Activated CD4-positive, alpha-beta T cell treated with anti-CD3 and anti-CD28 coated beads for 4 hours (primary cell): ENCODE measurements around the gene RGS11.
"Not testable (repeated sequence)": the region's sequence is repeated elsewhere in the genome, so short reads cannot be mapped to it uniquely, and the experiment has no call there.

Experiments used
- DNase-seq, 2 donors: peaks; one replicate each; pipeline ENCODE4 v3.0.0-alpha.2; 2020

The RGS11 gene

DNA sequence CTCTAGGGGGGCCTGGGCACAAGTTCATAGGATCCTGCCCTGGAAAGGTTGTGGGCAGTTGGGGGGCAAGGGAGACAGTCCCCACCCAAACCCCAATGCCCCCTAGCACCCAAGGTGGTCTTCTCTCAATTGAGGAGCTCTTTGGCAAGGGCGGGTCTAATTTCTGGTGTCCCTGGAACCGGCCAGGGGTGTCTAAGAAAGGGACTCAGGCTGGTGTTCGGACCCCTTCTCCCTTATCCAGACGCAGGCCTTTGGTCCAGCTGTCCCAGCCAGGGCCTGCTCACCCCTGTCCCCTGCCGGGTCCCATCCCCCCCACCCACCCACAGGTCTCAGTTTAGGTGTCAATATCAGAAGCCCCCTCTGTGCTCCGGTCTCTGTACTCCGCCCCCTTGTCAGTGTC, 3.8 kb upstream of the RGS11 start:
- no peak for DNase-seq

DNA sequence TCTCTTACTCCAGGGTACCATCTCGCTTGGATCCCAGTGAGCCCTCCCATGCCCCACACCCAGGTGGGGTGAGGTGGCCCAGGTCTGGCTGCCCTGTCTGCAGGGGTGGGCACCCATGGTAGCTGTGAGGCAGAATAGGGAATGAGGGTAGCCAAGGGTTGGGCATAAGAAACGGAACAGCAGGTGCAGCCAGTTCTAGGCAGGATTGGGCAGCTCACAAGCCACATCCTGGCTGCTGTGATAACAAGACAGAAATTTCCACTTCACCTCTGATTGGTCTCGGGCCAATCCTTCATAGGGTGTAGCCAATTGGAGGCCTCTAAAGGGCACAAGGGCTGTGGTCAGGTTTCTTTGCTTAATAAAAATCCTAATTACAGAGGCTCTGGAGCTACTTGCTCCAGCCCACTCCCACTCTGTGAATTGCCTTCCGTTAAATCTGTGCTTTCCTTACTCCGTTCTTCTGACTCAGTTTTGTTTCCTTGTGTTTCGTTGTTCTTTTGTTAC, 3.2 kb upstream of the RGS11 start:
- no peak for DNase-seq

DNA sequence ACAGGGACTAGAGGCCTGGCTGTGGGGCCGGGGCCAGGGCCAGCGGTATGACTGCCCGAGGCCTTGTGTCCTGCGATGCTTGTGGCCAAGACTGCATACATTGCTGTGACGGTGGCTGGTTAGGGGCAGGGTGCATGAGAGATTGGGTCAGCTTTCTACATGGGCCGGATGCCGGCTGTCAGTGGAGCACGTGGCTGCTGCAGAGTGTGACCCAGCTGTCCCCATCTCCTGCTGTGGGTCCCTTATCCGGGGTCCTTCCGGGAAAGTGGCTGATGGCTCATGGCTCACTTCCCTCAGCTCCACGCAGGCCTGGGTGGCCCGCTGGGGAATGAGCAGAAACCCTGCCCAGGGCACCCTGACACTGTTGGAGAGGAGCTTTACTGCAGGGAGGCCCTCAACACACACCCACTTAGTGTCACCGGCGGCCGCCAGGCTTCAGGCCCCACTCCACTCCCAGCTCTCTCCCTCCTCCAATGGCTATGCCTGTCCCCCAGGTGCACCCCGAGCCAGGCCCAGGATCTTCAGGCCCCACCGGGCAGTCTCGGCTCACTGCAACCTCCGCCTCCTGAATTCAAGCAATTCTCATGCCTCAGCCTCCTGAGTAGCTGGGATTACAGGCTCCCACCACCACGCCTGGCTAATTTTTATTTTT, 808 bp upstream of the RGS11 start:
- DNase-seq, result no peak

DNA sequence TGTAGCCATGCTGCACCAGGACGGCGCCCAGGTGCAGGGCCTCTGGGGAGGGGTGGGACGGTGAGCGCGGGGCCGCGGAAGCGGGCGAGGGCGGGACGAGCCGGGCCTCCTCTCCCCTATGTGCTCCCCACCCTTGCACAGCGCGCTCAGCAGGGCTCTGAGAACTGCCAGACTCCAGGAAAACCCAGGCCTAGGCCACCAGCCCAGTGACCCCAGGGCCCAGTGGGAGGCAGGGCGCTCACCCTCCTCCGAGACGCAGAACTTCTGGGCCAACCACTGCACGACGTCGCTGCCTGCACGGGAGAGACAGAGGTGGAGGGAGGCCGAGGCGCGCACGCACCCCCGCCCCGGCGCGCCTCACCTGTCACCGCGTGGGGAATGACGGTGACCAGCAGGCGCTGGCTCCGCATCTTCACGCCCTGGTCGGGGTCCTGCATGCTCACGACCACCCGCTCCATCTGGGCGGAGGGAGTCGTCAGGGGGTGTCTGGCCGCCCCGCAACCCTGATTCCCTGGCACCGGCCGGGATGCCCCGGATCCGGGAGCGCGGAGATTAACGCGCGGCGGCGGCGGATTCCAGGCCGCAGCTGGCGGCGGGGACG, 603 bp downstream of the RGS11 start:
- DNase-seq, result no peak

DNA sequence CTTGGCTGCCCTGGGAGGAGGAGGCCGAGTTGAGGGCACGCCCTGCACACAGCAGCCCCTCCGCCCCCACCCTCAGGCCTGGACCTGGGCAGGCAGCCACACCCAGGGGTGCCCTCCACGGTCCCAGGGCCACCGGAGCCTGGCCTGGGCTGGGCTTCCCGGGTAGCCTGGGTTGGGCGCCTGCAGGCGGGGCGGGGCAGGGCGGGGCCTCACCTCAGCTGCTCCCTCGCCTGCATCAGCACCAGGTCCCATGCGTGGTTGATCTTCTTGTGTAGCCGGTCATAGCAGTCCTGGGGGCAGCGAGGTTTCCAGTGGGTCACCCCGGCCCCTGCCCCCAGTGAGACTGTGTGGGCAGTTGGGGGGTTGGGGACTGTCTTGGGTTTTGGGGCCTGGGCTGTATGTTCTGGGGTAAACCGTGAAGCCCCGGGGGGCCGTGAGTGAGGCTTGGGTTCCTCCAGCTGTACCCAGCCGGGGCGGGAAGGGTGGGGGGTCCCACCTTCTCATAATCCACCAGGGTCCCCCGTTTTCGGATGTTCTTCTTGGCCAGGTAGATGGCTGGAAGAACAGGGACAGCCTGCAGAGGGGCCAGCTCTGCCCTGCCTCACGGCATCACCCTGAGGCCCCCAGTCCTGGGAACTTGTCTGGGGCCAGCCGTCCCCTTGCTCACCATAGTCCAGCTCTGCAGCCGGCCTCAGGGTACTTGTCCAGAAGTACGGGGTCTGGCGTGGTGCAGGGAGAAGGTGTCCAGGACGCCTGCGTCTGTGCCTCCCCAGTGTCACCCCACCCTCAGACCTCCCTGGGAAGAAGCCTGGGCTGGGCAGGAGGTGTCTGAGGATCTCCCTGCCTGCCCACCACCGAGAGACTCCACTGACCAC, 2.0 kb downstream of the RGS11 start:
- no peak for DNase-seq

DNA sequence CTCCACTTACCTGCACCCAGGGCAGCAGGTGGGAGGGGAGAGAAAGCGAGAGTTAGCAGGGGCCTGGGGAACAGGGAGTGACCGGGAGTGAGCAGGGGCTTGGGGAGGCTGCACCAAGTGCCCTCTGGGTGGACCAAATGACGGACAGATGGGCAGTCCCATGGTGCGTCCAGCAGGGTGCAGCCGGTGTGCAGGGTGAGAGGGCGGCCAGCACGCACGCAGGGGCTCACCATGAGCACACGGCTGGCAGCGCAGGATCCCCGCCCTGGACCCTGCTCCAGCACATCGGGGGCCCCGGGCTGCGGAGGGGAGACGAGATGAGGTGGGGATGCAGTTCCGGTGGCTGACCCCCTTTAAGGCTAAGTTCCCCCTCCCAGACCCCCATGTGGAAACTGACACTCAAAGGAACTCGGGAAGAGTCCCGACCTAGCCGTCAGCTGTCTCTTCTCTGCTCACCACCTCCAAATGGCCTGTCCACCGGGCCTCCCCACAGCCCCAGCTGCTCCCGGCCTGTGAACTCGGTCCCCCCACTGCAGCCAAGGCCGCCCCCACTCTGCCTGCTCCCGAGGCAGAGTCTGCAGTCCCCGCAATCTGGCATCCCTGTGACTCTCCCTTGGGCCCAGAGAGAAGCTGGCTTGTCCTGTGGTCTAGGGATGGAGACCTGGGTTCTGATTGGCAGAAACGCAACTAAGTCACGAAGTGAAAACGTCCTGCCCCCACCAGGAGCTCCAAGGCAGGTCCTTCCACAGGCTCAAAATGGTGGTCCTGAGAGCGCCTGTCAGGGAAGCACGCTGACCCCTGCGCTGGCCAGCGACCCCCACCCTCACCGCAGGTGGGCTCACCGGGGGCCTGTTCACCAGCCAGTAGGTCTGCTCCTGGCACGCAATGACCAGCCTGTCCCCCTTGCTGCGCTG, 2.9 kb downstream of the RGS11 start:
- DNase-seq, result no peak

DNA sequence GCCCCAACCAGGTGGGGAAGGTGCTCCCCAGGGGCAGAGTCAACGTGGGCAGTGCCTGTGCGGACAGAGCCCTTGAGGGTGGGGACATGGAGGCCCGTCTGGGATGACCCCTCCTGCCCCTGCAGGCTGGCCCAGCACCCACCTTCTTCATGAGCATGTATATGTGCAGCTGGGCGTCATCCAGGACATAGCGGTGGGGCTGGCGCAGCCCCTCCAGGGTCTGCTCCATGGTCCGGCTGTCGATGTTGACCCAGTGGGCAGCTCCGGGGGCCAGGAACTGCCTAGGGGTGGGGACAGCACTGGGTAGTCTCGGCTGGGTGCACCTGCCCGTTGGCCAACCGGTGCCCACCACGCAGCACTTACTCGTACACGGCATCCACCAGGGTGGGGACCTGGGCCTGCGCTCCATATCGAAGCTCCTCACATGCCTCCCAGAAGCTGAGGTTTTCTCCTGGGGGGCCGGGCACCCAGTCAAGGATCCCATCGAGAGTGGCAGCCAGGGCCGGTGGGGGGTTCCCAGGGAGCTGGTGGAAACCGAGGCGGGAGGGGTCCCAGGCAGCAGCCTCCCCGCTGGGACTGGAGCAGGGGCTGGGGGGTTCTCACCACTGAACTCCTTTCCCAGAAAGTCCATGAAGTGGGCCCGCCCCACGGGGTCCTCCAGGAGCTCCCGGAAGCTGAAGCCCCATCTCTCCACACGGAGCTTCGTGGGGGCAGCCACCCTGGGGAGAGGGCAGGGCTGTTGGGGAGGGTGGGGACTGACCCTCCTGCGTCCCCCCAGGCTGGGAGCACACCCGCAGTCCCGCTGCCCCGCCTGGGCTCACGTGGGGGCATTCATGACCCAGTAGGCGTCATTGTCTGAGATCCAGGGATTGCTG, 5.1 kb downstream of the RGS11 start:
- no peak for DNase-seq

DNA sequence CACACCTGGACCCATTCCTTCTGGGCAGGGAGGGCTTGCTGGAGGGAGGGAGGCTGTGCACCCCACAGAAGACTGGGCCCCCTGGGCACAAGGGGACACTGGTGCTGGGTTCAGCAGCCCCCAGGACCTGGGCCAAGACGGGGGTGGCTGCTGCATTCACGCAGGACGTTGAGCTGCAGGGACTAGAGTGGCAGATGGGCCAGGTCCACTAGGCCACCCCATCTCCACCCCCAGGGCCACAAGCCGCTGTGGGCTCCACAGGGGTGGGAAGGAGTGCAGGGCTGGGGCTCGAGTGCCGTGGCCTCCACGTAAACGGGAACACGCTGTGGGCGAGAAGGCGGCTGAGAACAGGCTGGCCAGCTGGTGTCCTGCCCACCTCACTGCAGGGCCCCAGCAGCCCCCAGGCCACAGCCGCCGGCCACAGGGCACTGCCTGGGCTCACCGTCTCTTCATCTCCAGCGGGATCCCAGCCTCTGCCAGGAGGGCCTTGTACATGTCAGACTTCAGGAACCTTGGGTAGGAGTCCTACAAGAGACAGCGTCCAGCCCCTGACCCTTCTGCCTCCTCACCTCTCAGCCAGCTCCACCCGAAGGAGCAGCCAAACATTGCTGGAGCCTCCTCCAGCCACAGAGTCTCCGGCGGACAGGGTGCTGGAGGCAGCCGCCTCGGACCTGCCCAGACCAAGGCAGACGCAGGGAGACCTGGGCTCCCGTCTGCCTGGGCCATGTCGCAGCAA, 6.5 kb downstream of the RGS11 start:
- DNase-seq, result no peak

DNA sequence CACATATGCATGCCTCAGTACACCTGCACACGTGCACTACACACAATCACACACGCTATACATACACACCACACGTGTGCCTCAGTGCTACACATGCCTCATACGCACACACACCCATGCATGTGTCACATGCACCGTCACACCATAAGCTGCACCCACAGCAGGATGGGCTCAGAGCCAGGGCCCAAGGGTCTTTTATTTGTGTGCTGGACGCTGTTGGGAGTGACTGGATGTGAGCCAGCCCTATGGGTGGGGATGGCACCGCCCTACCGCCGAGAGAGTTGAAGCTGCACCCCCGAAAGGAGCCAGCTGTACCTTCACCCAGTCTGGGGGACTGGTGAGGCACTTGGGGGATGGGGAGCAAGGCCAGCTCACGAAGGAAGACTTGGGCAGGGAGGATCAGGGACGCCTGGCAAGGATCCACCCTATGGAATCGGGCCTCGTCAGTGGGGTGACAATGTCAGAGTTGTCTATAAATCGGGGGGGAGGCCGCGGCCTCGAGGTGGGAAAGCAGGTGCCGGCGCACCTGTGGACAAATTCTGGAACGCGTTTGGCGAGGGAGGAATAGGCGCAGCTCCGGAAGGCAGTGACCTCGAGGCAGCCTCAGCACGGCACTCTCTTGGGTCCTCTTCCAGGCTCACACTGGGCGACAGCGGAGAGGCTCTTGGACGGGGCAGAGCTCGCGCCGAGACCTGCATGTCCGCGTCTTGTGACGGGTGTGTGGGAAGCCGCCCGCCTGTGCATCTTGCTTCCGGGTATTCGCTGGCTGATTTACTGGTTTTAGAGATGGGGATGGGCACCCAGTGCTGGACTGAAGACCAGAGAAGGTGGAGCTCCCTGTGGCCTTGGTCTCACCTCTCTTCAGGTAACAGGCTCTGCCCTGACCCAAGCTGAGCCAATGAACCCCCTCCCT, 7.3 kb downstream of the RGS11 start:
- DNase-seq, result no peak

DNA sequence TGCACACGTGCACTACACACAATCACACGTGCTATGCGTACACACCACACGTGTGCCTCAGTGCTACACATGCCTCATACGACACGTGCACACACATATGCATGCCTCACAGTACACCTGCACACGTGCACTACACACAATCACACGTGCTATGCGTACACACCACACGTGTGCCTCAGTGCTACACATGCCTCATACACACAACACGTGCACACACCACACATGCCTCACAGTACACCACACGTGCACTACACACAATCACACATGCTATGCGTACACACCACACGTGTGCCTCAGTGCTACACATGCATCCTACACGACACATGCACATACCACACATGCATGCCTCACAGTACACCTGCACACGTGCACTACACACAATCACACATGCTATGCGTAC, 8.2 kb downstream of the RGS11 start:
- DNase-seq, result not testable (repeated sequence)

DNA sequence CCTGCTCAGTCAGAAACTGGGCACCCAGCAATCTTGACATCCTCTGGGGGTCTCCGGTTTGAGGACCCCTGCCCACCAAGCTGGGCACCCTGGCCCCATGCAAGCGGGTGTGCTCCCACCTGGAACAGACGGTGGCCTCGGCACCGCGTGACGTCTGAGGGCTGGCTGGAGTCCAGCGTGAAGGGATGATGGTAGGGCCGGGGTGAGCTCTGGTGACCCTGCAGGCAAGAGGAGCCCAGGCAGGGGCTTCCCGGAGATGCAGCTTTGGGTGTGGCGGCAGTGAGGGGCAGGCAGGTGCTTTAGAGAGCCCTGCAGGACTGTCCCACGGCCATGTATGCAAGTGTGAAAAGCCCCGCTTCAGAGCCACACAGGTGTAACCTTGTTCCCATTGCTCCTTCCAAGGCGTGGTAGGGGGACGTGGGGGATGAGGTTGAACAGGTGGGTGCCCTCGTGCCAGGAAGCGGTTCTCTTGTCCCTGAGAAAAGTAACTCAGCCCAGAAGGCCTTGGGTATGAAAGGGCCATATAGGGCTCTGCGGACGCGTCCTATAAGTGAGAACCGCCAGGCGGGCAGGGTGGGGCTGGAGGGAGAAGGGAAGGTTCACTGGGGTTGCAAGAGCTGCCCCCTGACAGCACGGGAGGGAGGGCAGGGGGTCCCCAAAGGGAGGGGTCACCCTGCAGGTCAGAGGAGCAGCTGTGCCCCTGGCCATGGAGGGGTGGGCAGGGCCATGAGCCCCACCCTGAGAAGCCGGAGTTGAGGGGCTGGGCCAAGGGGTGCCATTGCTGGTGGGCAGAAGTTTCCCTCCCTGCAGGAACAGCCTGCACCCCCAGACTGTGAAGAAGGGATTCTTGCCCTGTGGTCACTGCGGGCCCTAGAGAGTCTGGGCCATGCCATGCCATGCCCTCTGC, 9.2 kb downstream of the RGS11 start:
- no peak for DNase-seq

DNA sequence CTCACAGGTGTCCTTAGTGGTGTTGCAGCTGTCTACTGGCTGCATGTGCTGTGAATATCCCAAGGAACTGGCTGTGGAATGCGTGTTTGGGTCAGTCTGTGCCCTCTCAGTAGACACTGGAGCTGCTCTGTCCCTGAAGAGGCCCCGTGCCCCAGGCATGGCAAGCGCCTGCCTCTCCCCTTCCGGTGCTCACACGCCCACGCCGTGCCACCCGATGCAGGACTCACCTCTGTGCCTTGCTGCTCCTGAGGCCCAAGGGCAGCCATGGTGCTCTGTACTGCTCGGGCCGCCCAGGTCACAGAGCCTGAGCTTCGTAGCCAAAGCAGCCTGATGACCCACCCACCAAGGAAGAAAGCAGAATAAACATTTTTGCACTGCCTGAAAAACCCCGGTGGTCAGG, 10.0 kb downstream of the RGS11 start:
- no peak for DNase-seq

DNA sequence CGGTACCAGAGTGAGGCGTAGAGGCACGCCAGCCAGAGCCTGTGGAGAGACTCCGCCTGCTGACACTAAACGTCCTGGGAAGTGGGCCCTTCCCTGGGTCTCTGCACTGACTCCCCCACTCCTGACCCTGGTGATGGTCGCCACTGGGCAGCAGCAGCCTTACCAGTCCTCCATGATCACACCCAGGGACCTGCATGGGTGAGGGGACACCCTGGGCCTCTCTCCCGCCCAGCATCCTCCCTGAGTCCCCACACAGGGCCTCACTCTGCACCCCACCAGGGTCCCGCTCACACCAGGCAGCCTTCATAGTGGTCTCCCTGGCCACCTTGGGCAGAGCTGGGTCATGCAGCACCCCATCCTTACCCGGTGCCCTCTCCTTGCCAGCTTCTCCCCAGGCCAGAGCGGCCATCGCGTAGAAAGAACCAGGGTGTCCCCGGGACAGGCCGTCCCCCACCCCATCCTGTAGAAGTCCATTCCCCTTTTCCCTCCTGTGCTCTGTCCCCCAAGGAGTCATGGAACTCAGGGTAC, 10.7 kb downstream of the RGS11 start:
- no peak for DNase-seq

DNA sequence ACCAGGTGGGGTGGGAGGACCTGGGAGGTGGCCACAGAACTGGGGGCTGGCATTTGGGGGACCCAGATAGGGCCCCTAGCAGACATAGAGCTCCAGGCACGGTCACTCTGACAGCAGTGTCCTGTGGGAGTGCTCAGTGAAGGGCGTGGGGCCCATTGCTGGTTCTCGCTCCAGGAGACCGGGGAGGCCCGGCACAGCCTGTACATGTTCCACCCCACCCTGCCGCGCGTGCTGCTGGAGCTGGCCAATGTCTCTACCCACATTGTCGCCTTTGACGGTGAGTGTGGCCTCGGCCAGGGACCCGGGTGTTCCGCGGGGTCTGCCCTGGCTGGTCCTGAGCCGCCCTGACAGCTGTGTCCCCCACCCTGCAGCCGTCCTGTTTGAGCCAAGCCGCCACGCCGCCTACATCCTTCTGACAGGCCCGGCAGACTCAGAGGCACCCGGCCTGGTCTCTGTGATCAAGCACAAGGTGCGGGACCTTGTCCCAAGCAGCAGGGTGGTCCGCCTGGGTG, 11.2 kb downstream of the RGS11 start:
- no peak for DNase-seq

DNA sequence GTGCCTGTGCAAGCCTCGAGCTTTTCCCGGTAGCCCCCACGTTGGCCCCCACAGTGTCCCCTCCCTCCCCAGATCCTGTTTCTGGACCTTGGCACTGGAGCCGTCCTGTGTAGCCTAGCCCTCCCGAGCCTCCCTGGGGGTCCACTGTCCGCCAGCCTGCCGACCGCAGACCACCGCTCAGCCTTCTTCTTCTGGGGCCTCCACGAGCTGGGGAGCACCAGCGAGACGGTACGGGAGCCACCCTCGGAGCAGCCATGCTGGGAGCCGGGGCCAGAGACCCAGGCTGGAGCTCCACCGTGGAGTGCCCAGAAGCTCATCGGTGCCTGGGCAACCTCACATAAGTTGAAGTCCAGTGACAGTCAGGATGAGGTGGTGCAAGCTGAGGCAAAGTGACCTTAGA, 11.8 kb downstream of the RGS11 start:
- no peak for DNase-seq

DNA sequence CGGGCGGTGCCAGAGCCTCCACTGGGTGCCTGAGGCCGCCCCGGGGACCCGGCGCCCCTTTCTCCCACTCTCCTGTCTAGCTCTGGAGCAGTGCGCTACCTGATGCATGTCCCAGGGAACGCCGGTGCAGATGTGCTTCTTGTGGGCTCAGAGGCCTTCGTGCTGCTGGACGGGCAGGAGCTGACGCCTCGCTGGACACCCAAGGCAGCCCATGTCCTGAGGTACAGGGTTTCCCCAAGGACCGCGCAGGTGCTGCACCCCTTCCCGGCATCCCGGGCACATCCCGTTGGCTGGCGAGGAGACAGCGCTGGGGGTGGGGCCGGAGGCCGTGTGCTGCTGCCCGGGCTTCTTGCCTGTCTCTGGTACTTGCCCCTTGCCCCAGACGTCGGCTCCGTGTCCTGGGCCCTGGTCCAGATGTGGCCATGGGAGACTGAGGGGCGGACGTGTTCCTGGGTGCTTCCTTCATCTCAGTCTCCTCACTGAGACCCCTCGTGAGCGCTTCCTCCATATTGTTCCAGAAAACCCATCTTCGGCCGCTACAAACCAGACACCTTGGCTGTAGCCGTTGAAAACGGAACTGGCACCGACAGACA, 12.5 kb downstream of the RGS11 start:
- DNase-seq, result no peak

DNA sequence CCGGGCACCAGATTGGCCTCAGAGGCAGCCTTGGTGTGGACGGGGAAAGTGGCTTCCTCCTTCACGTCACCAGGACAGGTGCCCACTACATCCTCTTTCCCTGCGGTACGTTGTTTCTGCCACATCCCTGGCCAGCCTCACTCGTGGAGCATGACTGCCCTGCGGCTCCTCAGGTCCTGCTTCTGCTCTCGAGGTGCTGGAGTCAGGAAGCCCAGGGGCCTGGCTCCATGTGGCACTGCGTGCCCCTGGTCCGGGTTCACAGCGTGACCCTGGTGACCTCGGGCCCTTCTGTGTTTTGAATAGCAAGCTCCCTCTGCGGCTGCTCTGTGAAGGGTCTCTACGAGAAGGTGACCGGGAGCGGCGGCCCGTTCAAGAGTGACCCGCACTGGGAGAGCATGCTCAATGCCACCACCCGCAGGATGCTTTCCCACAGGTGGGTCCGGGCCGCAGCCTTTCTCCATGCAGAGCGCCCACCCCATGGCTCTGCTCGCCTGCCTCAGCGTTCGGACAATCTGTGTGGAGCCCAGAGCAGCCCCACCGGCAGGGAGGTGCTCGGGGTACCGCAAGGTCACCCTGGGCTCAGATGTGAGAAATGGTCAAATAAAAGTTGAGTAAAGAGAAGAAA, 13.5 kb downstream of the RGS11 start:
- no peak for DNase-seq
